DMS53 treated with DMSO at 0.1 percent for 48 hours (cell line): ENCODE data around the gene IRF7.
"Not testable (repeated sequence)": the region's sequence is repeated elsewhere in the genome, so short reads cannot be mapped to it uniquely, and the experiment has no call there.

Source experiments
- DNase-seq: peaks from one replicate; lab custom pipeline; 2025; ENCODE audit not compliant: unreplicated experiment; lab: John Stamatoyannopoulos, UW

IRF7 gene

DNA sequence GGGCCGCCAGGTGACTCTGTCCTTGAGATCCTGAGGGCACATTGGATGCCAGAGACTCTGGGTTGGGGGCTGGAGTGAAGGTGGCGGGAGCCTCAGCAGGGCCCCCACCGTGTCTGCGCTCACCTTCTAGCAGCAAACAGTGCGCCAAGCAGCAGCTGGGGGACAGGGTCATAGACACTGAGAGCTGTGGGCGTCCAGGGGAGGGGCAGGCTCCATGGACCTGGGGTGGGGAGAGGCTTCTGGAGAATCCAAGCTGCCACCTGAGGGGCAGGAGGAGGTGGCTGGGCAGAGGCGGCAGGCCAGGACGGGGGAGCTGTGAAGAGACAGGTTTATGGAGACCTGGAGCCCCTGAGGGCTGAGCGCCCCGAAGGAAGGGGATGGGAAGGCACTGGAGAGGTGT lies 31.5 kb downstream of the IRF7 start:
- no peak for DNase-seq

DNA sequence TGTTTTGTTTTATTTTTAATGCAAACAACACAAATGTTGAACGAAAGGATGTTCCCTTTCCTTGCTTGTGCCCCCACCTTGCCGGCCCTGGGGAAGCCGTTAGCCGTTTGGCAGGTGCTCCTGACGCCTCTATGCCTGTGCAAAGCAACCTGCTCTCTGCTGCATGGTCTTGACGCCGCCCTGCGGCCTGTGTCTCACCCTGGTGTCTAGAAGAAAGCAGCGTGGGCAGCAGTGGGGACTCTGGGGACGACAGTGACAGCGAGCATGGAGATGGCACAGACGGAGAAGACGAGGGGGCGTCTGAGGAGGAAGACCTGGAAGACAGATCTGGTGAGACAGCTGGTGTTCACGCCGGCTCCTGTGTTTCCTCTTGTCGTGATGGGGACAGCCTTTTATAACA lies 34.0 kb downstream of the IRF7 start:
- DNase-seq, result no peak

GRCh38 chr11:581342-581741 lies 34.4 kb downstream of the IRF7 start:
- DNase-seq, result no peak

GRCh38 chr11:579830-580601 lies 35.7 kb downstream of the IRF7 start:
- no peak for DNase-seq

GRCh38 chr11:578276-579035 lies 37.3 kb downstream of the IRF7 start:
- DNase-seq, result no peak

DNA sequence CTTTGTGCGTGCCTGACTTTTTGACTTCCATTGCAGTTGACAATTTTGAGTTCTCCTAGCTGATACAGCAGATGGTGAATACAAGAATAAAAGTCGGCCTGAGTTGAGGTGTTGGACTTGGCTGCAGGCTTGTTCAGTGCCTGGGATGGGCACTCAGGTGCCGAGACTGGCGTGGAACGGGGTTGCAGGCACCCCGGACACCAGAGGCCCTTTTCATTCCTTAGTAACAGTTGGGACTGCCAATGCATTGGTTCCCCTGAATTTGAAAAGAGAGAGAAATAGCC lies 38.2 kb downstream of the IRF7 start:
- no peak for DNase-seq

DNA sequence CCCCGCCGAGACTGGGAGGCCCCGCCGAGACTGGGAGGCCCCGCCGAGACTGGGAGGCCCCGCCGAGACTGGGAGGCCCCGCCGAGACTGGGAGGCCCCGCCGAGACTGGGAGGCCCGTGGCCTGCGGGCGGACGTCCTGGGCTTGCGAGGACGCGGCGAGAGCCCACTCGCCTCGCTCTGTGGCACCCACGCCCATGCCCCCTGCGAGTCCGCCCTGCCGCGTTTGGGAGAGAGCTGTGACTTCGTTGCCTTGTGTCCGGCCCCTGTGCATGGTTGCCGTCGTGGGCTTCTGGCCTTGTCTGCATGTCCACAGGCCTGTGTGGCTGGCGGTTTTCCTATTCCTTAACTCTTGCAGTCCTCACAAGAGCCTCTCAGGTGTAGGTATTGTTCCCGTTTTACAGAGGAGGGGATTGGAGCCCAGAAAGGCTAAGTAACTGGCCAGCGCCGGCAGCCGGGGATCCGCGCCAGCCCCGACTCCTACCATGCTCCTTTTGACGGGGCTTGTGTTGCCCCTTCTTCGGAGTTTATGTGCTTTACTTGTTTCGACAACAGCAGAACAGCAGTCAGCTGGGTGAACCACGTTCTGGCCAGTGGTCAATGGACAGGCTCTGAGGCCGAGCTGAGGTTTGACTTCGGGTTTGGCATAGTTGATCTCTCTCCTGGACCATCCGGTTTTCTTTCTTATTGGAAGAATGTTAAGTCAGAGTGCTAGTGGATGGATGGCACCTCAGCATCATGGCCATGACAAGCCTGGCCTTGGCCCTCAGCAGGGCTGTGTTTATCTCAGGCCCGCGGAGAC lies 38.7 kb downstream of the IRF7 start:
- DNase-seq, result no peak

- peak; percentile 95 for DNase-seq
Observed at GRCh38 chr11:575996-576768, 39.6 kb downstream of the IRF7 start, which contains the start of gene PHRF1. PHRF1 (plus strand) TSS chr11:576470; CDS start chr11:581513, 5,043 bp downstream.

DNA sequence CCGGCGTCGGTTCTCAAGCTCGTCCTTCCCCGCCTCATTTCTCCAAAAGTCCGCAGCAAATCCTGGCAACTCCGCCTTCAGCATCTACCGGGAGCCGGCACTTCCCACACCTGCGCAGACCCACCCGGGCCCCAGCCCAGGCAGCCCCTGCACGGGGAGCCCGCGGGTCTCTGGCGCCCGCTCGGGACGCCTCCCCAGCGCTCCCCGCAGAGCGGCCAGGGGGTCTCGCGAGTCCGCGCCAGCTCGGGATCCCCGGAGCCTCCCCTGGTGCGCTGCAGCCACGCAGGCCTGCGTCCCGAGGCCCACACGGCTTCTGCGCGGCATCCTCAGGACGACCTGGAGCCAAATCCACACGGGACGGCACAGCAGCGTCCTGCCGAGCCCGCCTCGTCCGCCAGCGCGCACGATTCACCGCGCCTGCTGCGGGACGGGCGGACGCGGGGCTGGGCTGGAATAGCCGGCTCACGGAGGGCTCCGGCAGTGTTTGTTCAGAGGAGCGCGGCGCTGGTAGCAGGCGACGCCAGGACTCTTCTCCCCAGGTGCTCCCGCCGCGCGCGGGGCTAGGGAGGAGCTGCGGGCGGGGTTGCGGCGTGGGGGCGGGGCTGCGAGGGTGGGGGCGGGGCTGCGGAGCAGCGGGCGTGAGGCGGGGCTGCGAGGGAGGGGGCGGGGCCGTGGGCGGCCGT lies 40.3 kb downstream of the IRF7 start:
- peak; percentile 57 for DNase-seq

GRCh38 chr11:574632-575312 lies 41.0 kb downstream of the IRF7 start:
- no peak for DNase-seq

DNA sequence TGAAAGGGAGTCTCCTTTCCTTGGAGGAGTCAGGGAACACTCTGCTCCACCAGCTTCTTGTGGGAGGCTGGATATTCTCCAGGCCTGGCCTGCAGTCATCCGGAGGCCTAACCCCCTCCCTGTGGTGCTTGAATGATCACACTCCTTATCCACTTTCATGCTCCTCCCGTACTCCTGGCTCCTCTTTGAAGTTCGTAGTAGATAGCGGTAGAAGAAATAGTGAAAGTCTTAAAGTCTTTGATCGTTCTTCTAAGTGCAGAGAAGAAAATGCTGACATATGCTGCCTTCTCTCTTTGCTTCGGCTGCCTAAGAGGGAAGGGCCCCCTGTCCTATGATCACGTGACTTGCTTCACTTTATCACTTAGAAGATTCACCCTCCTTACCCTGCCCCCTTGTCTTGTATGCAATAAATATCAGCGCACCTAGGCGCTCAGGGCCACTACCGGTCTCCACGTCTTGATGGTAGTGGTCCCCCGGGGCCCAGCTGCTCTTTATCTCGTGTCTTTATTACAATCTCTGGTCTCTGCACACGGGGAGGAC lies 41.6 kb downstream of the IRF7 start:
- not testable (repeated sequence) for DNase-seq

- DNase-seq, result no peak
Observed at GRCh38 chr11:573146-573759, 42.5 kb downstream of the IRF7 start.

DNA sequence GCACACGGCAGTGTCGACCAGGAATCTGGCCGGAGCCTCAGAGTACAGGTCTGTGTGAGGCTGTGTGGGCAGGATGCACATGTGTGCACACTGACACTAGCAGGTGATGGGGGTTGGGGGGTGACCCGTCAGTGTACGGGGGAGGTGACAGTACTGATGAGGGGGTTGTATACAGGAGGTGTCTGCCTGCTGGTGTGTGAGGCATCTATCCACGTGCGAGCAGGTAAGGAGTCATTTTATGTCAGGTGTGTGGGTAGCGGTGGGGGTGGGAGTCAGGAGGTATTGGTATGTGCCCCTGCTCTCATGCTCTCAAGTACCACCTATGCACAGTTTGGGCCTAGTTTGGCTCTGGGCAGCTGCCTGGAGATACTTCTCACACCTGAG lies 44.0 kb downstream of the IRF7 start:
- DNase-seq, result no peak

DNA sequence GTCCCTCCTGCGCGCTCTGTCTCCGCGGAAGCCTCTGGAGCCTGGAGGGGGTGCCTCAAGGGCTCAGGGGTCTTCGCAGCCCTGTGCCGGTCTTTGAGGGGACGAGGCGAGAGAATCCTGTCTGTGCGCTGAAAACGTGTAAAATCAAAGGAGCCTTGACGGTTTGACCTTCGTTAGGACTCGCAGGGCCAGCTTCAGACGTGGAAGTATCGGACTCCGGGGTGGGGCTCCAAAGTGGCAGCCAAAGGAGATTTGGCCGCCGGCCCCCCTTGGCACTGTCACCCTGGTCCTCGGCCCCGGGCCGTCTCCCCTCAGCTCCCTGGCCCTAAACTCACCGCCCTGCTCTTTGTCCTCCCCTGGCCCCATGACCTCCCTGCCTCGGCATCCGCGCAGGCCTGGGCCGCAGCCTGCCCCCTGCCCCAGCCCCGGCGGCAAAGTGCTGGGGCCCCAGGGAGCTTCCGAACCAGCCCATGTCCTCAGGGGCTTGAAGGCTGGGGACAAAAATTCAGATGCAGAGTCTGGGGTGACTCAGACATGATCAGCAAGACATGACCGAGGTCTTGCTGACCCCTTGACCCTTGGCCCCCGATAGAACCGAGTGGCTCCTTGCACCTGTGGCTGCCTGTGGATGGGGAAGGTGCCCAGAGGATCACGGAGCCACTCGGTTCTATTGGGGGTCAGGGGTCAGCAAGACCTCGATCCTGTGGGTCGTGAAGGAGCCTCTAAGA lies 46.4 kb downstream of the IRF7 start:
- no peak for DNase-seq

DNA sequence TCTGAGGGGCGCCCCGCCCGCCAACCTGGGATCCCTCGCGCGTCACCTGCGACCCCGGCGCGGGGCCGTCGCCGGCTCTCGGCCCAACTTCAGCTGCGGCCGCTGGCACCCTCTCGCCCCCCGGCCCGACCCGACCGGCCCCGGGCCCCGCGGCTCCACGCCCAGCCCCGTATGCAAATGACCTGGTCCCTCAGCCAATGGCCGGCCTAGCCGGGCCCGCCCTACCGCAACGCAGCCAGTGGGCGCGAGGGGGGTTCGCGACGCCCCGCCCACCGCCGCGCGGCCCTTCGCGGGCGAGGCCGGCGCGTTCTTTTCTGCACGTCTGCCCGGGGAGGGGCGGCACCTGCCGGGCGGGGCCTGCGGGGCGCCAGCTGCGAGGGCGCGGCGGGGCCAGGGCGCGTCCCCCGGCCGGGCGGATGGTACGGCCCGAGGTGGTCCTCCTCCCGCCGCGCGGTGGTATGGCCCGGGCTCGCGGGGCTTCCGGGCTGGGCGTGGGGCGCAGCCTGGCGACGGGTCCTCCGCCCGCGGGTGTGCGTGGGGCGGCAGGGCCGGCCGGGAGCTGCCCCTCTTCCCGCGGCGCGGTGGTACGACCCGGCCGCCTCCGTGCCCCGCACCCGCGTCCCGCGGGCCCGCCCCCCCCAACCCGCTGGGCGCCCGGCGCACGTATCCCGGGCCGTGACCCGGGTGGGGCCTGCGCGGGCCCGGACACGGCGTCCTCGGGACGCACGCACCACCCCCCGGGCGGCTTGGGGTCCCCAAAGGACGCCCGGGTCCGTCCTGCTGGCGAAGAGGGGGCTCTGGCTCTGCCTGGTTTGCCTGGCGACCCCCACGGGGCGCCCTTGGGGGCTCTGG lies 47.2 kb downstream of the IRF7 start:
- DNase-seq, result peak; percentile 94

DNA sequence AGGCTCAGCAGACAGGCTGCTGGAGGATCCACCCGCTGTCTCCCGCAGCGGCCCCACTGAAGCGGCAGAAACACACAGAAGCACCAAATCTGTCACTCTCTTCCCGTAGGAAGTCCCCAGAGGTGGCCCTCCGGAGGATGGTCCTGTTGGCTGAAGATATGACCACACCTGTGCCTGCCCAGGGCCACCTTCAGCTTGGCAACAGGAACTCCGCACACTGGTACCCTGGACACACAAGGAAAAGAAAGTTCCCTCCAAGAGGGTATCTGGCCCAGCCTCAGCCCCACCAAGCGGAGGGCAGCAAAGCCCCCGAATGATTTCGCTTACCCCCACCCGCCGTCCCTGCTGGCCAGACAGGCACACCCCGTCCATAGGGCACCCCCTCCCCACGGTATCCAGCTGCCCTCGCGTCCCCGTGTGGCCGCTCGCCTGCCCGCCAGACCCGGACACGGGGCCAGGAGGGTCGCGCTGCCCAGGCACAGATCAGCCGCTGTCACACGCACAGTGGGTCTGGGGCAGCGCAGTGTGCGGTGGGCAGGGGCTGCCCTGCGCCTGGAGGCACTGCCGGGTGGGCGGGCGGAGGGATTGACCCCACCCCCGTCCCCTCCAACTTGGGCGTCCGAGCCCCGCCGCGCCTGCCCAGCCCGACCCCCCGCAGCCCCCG lies 48.0 kb downstream of the IRF7 start:
- peak; percentile 13 for DNase-seq

DNA sequence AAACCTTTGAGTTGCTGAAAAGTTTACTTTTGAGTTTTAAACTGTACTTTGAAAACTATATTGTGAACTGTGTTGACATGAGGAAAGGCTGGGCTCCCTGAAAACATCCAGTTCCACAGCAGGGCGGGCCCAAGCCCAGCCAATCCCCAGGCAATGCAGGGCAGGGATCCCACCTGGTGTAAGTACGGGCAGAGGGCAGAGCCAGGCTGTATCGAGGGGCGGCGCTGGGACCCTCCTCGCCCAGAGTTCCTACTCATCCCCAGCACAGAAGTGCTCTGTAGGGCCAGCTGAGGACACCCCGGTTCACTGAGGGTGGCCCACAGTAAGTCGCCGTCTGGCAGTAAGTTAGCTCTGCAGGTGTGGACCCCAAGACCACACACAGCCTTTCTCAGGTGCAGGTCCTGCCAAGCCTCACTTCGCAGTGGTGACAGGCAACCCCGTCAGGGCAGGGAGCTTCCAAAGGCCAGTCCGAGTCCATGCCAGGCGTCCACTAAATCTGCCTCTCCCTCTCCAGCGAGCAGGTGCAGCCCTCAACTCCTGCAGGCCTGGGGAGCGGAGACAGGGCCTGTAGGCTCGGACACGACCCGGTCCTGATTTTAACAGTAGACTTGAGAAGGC lies 48.6 kb downstream of the IRF7 start:
- no peak for DNase-seq
